EH (cell line): Measurements from ENCODE around the gene SPDYE3.
"Not testable (repeated sequence)": the region's sequence is repeated elsewhere in the genome, so short reads cannot be mapped to it uniquely, and the experiment has no call there.

Experiments
- DNase-seq: peaks from one replicate; pipeline ENCODE4 v3.0.0-alpha.2; 2015; ENCODE audit warnings: low read depth

The SPDYE3 gene

GRCh38 chr7:100352230-100352781 lies 44.8 kb downstream of the SPDYE3 start:
- DNase-seq, result not testable (repeated sequence)

DNA sequence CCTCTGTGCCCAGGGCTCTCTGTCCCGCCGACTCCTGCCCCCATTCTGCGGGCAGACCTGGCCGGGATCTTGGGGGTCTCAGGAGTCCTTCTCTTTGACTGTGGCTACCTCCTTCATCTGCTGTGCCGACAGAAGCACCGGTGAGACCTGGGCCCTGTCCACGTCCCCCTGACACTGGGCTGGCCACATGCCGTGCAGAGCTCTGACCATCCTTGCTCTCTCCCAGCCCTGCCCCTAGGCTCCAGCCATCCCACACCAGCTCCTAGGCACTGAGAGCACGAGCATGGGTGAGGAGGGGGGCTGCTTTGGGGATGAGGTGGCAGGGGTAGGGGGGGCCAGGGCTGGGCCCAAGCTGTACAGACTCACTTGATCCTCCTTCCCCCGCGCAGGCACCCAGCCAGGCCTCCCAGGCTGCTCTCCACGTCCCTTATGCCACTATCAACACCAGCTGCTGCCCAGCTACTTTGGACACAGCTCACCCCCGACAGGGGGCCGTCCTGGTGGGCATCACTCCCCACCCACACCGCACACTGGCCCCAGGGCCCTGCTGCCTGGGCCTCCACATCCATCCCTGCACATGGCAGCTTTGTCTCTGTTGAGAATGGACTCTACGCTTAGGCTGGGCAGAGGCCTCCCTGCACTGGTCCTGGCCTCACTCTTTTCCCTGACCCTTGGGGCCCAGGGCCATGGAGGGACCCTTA lies 45.6 kb downstream of the SPDYE3 start:
- no peak for DNase-seq

GRCh38 chr7:100353685-100354330 lies 46.3 kb downstream of the SPDYE3 start:
- no peak for DNase-seq

DNA sequence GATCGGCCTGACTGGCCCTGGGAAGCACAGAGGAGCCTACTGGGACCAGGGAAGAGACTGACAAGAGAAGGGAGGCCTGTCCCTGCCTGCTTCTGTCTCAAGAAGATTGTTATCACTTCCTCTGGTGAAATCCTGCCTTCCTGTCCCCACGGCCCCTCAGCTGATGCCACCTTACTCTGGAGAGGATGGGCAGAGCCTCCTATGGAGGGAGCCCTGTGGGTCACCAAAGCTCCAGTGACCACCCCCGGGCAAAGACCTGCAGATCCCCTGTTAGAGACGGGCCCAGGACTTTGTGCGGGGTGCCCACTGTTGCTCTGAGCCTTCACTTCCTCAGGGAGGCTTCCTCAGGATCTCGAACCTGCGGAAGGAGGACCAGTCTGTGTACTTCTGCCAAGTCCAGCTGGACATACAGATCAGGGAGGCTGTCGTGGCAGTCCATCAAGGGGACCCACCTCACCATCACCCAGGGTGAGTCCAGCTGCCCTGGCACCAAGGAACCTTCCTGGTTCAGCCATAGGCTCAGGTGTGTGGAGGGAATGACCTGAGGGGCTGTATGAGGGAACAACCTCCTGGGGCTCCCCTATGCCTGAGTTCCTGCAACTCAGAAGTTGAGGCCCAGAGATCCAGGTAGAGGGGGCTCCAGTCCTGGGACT lies 49.0 kb downstream of the SPDYE3 start:
- DNase-seq, result no peak

- DNase-seq, result no peak
Observed at GRCh38 chr7:100357131-100357561, 49.6 kb downstream of the SPDYE3 start.

GRCh38 chr7:100358027-100358856 lies 50.7 kb downstream of the SPDYE3 start, which contains the start of gene PILRB:
Gene PILRB (plus strand): TSS chr7:100358117. CDS start chr7:100358303, 186 bp downstream.
- no peak for DNase-seq

DNA sequence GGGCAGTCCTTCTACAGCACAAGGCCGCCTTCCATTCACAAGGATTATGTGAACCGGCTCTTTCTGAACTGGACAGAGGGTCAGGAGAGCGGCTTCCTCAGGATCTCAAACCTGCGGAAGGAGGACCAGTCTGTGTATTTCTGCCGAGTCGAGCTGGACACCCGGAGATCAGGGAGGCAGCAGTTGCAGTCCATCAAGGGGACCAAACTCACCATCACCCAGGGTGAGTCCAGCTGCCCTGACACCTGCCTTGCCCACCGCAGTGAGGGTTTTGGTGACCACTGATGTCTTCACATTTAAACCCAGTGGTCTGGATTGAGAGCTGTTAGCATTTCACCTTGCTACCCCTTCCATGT lies 51.3 kb downstream of the SPDYE3 start:
- no peak for DNase-seq

GRCh38 chr7:100360135-100360854 lies 52.8 kb downstream of the SPDYE3 start:
- no peak for DNase-seq

GRCh38 chr7:100363098-100363497 lies 55.6 kb downstream of the SPDYE3 start:
- DNase-seq, result no peak

GRCh38 chr7:100363797-100364196 lies 56.3 kb downstream of the SPDYE3 start:
- not testable (repeated sequence) for DNase-seq

GRCh38 chr7:100364480-100364879 lies 57.0 kb downstream of the SPDYE3 start:
- no peak for DNase-seq

DNA sequence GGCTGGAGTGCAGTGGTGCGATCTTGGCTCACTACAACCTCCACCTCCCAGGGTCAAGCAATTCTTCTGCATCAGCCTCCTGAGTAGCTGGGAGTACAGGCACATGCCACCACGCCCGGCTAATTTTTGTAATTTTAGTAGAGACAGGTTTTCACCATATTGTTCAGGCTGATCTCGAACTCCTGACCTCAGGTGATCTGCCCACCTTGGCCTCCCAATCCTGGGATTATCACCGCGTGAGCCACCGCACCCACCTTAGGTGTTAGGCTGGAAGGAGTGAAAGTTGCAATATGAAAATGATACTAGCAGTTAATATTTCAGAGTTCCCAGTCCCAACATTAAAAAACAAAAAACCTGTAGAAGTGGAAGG lies 58.5 kb downstream of the SPDYE3 start:
- not testable (repeated sequence) for DNase-seq

GRCh38 chr7:100366411-100367250 lies 59.1 kb downstream of the SPDYE3 start:
- DNase-seq, result no peak

- DNase-seq, result no peak
Observed at GRCh38 chr7:100367251-100367620, 59.7 kb downstream of the SPDYE3 start.

DNA sequence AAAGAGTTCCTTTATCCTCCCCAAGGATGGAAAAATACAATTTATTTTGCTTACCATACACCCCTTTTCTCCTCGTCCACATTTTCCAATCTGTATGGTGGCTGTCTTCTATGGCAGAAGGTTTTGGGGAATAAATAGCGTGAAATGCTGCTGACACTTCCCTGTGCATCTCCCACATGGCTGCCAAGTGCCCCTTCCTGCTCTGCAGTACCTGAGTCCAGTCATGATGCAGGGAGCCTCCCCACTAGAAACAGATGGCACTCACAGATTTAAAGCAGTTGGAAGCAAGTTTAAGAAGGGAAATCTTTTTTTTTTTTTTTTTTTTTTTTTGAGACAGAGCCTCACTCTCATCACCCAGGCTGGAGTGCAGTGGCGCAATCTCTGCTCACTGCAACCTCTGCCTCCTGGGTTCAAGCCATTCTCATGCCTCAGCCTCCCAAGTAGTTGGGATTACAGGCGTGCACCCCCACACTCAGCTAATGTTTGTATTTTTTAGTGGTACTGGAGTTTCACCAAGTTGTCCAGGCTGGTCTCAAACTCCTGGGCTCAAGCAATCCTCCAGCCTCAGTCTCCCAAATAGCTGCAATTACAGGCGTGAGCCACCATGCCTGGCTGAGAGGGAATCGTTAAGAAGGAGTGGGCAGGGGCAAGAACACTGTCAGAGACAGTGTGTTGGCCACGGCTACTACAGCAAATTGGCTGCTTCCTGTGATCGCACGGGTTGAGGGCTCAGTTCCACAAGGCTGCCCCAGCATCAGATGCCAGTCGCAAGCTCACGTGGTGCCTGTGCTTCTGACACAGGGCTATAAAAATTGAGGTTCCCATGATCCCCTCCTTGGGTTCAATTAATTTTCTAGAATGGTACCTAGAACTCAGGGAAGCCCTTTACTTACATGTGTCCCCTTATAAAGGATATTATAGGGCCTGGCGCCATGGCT lies 60.4 kb downstream of the SPDYE3 start:
- DNase-seq, result no peak

GRCh38 chr7:100369105-100369504 lies 61.6 kb downstream of the SPDYE3 start:
- DNase-seq, result no peak

DNA sequence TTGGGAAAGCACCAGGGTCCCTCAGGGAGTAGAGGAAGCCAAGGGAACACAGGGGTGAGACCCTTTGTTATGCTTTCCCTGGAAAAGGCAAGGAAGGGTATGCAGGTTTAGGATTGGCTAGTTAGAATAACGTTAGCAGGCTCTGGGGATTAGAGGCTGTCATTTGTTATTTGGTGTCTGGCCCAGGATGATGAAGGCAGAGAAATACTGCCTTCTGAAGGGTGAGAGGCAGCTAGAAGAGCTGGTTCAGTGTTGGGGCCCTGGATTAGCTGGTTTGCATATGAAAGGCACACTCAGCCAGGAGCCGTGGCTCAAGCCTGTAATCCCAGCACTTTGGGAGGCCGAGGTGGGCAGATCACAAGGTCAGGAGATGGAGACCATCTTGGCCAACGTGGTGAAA lies 62.8 kb downstream of the SPDYE3 start:
- DNase-seq, result no peak

DNA sequence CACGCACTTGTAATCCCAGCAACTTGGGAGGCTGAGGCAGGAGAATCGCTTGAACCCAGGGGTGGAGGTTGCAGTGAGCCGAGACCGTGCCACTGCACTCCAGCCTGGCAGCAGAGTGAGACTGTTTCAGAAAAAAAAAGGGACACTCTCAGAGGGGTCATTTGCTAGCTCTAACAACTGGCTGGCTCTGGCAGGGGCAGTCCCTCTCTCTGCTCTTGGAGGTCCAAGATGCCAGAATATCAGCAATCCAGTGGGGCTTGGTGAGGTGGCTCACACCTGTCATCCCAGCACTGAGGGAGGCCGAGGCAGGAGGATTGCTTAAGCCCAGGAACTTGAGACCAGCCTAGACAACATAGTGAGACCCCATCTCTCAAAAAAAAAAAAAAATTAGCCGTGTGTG lies 63.2 kb downstream of the SPDYE3 start:
- DNase-seq, result no peak

GRCh38 chr7:100371561-100372171 lies 64.2 kb downstream of the SPDYE3 start:
- no peak for DNase-seq
